ENCODE data around the gene SRP72.

SRP72 gene

DNA sequence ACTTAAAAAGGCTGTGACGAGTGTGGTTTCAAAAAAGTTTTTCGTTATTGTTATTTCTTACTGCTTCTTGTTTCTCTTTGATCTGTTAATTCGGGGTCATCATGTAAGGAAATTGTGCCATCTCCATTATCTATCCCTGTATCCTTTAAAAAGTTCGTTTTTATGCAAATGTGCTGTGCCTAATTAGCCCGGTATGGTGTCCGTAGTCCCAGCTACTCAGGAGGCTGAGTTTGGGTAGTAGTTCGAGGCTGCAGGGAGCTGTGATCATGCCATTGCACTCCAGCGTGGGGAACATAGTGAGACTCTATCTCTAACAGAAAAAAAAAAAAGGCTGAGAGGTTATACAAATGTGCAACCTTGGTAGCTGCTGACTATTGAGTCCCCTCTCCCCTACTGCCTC lies 83.2 kb downstream of the SRP72 start:
- no peak for DNase-seq (ENCODE audit: low read depth)

DNA sequence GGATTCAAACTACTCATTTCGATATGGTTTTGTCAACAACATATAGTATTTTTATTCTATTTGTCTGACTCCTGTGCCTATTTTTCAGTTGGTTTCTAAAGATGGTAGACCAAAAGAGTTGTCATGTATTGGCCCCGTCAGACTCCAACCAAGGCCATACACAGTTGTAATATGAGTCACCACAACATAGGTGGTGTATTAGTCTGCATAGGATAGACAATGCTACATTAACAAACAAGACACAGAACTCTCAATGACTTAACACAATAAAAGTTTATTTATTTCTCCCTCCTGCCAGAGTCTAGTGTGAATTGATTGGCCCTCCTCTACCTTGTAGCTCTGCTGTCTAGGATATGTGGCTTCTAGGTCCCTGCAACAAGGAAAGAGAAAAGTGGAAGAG lies 84.1 kb downstream of the SRP72 start:
- DNase-seq (ENCODE audit: low read depth), result no peak

DNA sequence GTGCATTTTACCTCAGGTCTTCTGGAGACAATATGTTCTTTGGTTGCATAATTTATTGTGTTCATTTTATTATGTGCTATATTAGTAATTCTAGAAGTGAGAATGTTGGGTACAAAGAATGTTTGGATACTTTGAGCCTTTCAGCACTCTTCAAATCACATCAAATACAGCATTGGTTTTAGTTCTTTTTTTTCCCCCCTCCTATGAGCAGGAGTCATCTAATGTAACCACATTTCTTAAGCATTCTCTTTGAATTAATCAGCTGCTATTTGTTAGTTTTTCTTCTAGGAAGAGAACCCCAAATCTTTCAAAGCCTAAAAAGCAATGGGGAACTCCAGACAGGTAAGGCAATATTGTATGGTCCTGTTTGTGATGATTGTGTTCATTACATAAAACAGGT lies 84.9 kb downstream of the SRP72 start:
- DNase-seq (ENCODE audit: low read depth), result no peak

Measured in amniotic epithelial cell (primary cell).